ENCODE results near the gene C14orf180. TPM values are rescaled to one million over a fixed set of nuclear protein-coding genes. Genes with fewer than 3 reads are reported as not detected.

Gene C14orf180
- total and polyA plus RNA-seq, 2 of the 8 experiments (the other 6 are each of a cell fraction or from before 2014, with no cell fraction given), result not detected

DNA sequence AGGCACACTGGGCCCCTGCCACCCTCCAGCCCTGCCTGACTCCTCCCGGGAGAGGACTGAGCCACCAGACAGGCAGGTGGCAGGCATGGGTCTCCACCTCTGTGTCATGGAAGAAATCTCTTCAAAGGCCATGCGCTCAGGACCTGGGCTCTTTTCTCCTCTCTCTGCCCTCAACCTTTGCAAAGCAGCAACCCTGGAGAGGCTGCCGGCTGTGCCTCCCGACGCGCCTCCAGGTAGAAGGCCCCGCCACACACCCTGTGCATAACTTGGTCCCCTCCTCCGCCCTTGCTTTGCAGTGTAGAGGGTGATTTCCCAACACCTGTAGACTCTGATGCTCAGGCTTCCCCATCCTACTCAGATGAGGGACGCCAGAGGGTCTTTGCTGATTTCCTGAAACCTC, 53.2 kb downstream of the C14orf180 start:
- Histone ChIP-seq H3K4me3 (ENCODE audit: extremely low read depth in 1 of 4, insufficient read depth in 2 of 4, low read depth in 3 of 4, low read length in 4 of 4) (no peak overlapping the region), H3K79me1 (ENCODE audit: low read depth, low read length) (no peaks in the 10 kb centered on the region), H4K8ac (ENCODE audit: extremely low read depth, insufficient read depth, low read length) (peak overlapping the region; percentile 57; the same call in 1 of the 2 replicates), H4K5ac (ENCODE audit: insufficient read length, low read depth, low read length) (no peak overlapping the region), H4K91ac (replicated peaks; ENCODE audit: insufficient read length, low read length) (no peak overlapping the region), H2AFZ (ENCODE audit: low read length) (no peak overlapping the region), H3K23ac (ENCODE audit: insufficient read length) (no peak overlapping the region), H2BK5ac (ENCODE audit: low read depth, low read length) (no peak overlapping the region), H3K36me3 (ENCODE audit: control insufficient read depth in 2 of 4, insufficient read depth in 4 of 4, low read length in 3 of 4) (no peaks in the 10 kb centered on the region), H3K4me1 (replicated peaks in 1 of 4; ENCODE audit: control insufficient read depth in 3 of 4, insufficient read depth in 4 of 4, low read length in 3 of 4) (no peaks in the 10 kb centered on the region), H2BK12ac (ENCODE audit: low read depth, low read length) (0 out of 2 replicates have a peak overlapping the region, but pooled peaks have one; percentile 9), H3K4ac (replicated peaks; ENCODE audit: insufficient read length, low read depth, low read length) (no peak overlapping the region), H2BK20ac (ENCODE audit: low read length) (no peak overlapping the region), H3K79me2 (ENCODE audit: control insufficient read depth in 1 of 2, insufficient read depth in 2 of 2, low read length in 2 of 2) (no peaks in the 10 kb centered on the region), H3K9me3 (ENCODE audit: insufficient read depth in 2 of 2, low read depth in 1 of 2, low read length in 1 of 2) (no peaks in the 10 kb centered on the region; a peak in 1 of 4 replicates), H4K20me1 (replicated peaks in 1 of 2; ENCODE audit: control insufficient read depth in 1 of 2, insufficient read depth in 2 of 2, low read length in 2 of 2) (no peaks in the 10 kb centered on the region), H3K27me3 (replicated peaks in 1 of 4; ENCODE audit: control insufficient read depth in 3 of 4, extremely low read depth in 1 of 4, insufficient read depth in 3 of 4, low read length in 3 of 4) (no peaks in the 10 kb centered on the region), H3K27ac (ENCODE audit: low read depth, low read length) (no peak overlapping the region), H3K18ac (ENCODE audit: extremely low read depth, low read length) (no peak overlapping the region), H3K14ac (ENCODE audit: insufficient read length) (no peak overlapping the region), H3K56ac (replicated peaks; ENCODE audit: insufficient read length, low read depth, low read length) (no peak overlapping the region), H2AK5ac (ENCODE audit: low read depth, low read length) (no peak overlapping the region), H3K4me2 (ENCODE audit: insufficient read depth in 1 of 2, low read depth in 2 of 2, low read length in 2 of 2) (no peak overlapping the region), H3K9ac (replicated peaks in 1 of 4; ENCODE audit: extremely low read depth in 1 of 4, low read depth in 3 of 4, low read length in 3 of 4) (no peak overlapping the region), H2BK15ac (ENCODE audit: low read length) (no peak overlapping the region), H3K23me2 (ENCODE audit: low read depth, low read length) (no peaks in the 10 kb centered on the region), H2BK120ac (replicated peaks; ENCODE audit: low read depth, low read length) (no peak overlapping the region)
- ChIA-PET CTCF (ENCODE audit: partially characterized antibody) (no interaction called here), POLR2A (ENCODE audit: partially characterized antibody) (no interaction called here)
- no peak for FAIRE-seq
- no peak for DNase-seq (ENCODE audit: low read depth in 1 of 2, low spot score in 2 of 2)
- 85% methylated on average over 7 of the region's 9 CpGs; no CpG with 5 or more reads in 1 of the 2 experiments for WGBS, 2 experiments (ENCODE audit: extremely low coverage in 1 of 2, insufficient coverage in 1 of 2, insufficient read length in 1 of 2, insufficient replicate concordance in 2 of 2, low coverage in 1 of 2, low lambda C conversion rate in 2 of 2, missing lambda C conversion rate in 1 of 2)
- TF ChIP-seq CREB1 (IDR thresholded peaks at IDR 0.05) (no peak), BRCA1 (IDR thresholded peaks at IDR 0.05; ENCODE audit: low read depth, low read length) (no peak), NRF1 (IDR thresholded peaks at IDR 0.05; ENCODE audit: low read depth, low read length) (no peak), SAP30 (IDR thresholded peaks at IDR 0.05; ENCODE audit: insufficient read depth, insufficient replicate concordance, low read length) (no peak), RNF2 (IDR thresholded peaks at IDR 0.05; ENCODE audit: borderline replicate concordance, low read depth, low read length, missing control alignments, poor library complexity, severe bottlenecking) (no peak), SIRT6 (IDR thresholded peaks at IDR 0.05; ENCODE audit: low read length) (no peak), RBBP5 (IDR thresholded peaks at IDR 0.05; ENCODE audit: borderline replicate concordance, low read depth, low read length) (no peak), KDM5A (IDR thresholded peaks at IDR 0.05; ENCODE audit: low read length) (no peak), SP2 (IDR thresholded peaks at IDR 0.05; ENCODE audit: low read length) (no peak), EZH2 (IDR thresholded peaks at IDR 0.05; ENCODE audit: low read depth, low read length, severe bottlenecking) (no peak), TBP (IDR thresholded peaks at IDR 0.05; ENCODE audit: low read depth, low read length) (no peak), RXRA (IDR thresholded peaks at IDR 0.05; ENCODE audit: insufficient read depth, low read depth, low read length) (no peak)
- TF ChIP-seq, protein P1, sequence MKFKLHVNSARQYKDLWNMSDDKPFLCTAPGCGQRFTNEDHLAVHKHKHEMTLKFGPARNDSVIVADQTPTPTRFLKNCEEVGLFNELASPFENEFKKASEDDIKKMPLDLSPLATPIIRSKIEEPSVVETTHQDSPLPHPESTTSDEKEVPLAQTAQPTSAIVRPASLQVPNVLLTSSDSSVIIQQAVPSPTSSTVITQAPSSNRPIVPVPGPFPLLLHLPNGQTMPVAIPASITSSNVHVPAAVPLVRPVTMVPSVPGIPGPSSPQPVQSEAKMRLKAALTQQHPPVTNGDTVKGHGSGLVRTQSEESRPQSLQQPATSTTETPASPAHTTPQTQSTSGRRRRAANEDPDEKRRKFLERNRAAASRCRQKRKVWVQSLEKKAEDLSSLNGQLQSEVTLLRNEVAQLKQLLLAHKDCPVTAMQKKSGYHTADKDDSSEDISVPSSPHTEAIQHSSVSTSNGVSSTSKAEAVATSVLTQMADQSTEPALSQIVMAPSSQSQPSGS (IDR thresholded peaks at IDR 0.05; ENCODE audit: low read length), result no peak
